PFSK-1 (cell line): Measurements from ENCODE around the gene CDCA5.

Experiments
- FOXP2 ChIP-seq: optimal IDR thresholded peaks from 2 replicates; pipeline ENCODE3; 2011; ENCODE audit warnings: borderline replicate concordance, control low read depth, inconsistent platforms; ENCODE audit not compliant: insufficient read depth; ENCODE audit errors: extremely low read length, extremely low read depth
- POLR2AphosphoS5 ChIP-seq: IDR thresholded peaks from 2 replicates; pipeline ENCODE4 v1.6.1; 2012; ENCODE audit warnings: low read depth, mild to moderate bottlenecking, control low read depth, low read length, moderate library complexity
- REST ChIP-seq, 2 experiments: IDR thresholded peaks; 2 replicates each; pipeline versions ENCODE4 v1.6.1 to v1.8.0; 2011 to 2012; ENCODE audit warnings: low read depth in 2 of 2, low read length in 2 of 2, control low read depth in 1 of 2, inconsistent platforms in 1 of 2, mild to moderate bottlenecking in 1 of 2, moderate library complexity in 1 of 2; ENCODE audit not compliant: insufficient read depth in 1 of 2
- SIN3A ChIP-seq: IDR thresholded peaks from 2 replicates; pipeline ENCODE4 v1.6.1; 2012; ENCODE audit warnings: mild to moderate bottlenecking, low read length, moderate library complexity, borderline replicate concordance; ENCODE audit not compliant: insufficient read depth
- TAF1 ChIP-seq: IDR thresholded peaks from 2 replicates; pipeline ENCODE4 v1.6.1; 2012; ENCODE audit warnings: low read length, control low read depth, borderline replicate concordance; ENCODE audit not compliant: insufficient read depth

Gene CDCA5

GRCh38 chr11:65034423-65034822 is 49.4 kb downstream of the CDCA5 start:
- TF ChIP-seq FOXP2, result no peak
- no peak for TF ChIP-seq REST (IDR thresholded peaks at IDR 0.05; ENCODE audit: insufficient read depth in 1 of 2, low read depth in 2 of 2, low read length in 2 of 2)
- no peak for TF ChIP-seq SIN3A
- TF ChIP-seq POLR2AphosphoS5, result no peak
- TF ChIP-seq TAF1, result no peak

- TF ChIP-seq FOXP2, result no peak
- TF ChIP-seq REST (IDR thresholded peaks at IDR 0.05; ENCODE audit: insufficient read depth in 1 of 2, low read depth in 2 of 2, low read length in 2 of 2), result no peak
- TF ChIP-seq TAF1, result no peak
- no peak for TF ChIP-seq SIN3A
- TF ChIP-seq POLR2AphosphoS5, result no peak
Observed at GRCh38 chr11:65032216-65032615, 51.6 kb downstream of the CDCA5 start.
